Suprapubic skin (tissue), 3 donors: Measurements from ENCODE around the gene CLDND1.

ENCODE experiments used
- POLR2A ChIP-seq, 2 donors: fragments of 450-650 bp; IDR thresholded peaks; one replicate each; pipeline ENCODE4 v1.6.1; 2017; ENCODE audit warnings: antibody characterized with exemption in 2 of 2, mild to moderate bottlenecking in 2 of 2, moderate library complexity in 2 of 2
- TF ChIP-seq, protein P1 (sequence below), 2 donors: fragments of 200-600 bp in 1 of 2; fragments of 450-650 bp in 1 of 2; sonication (generic) in 1 of 2; IDR thresholded peaks; one replicate each; pipeline ENCODE4 v1.5.1; 2016 to 2019; ENCODE audit warnings: antibody characterized with exemption in 2 of 2, mild to moderate bottlenecking in 1 of 2, moderate library complexity in 1 of 2

DNA sequence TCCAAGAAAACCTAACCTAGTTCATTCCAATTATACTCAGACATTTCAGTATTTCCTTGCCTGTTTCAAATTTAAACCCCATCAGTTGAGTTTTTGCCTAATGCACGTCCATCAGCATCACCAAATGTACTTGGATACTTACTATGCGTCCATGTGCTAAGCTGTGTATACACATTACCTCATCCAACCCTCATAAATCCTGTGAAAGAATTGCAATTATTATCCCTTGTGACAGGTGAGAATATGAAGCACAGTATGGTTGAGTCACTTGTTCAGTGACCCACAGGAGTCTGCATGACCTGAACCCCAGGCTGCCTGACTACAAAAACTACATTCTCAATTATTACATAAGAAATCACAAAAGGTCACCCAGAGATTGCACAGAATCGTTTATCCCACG is 22.7 kb downstream of the CLDND1 start:
- TF ChIP-seq, protein P1, sequence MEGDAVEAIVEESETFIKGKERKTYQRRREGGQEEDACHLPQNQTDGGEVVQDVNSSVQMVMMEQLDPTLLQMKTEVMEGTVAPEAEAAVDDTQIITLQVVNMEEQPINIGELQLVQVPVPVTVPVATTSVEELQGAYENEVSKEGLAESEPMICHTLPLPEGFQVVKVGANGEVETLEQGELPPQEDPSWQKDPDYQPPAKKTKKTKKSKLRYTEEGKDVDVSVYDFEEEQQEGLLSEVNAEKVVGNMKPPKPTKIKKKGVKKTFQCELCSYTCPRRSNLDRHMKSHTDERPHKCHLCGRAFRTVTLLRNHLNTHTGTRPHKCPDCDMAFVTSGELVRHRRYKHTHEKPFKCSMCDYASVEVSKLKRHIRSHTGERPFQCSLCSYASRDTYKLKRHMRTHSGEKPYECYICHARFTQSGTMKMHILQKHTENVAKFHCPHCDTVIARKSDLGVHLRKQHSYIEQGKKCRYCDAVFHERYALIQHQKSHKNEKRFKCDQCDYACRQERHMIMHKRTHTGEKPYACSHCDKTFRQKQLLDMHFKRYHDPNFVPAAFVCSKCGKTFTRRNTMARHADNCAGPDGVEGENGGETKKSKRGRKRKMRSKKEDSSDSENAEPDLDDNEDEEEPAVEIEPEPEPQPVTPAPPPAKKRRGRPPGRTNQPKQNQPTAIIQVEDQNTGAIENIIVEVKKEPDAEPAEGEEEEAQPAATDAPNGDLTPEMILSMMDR (IDR thresholded peaks at IDR 0.05): no peak
- no peak for TF ChIP-seq POLR2A (IDR thresholded peaks at IDR 0.05)
